T-helper 9 cell (primary cell): ENCODE data around the gene DHCR24.

Experiments used
- DNase-seq: peaks from one replicate; pipeline ENCODE4 v3.0.0-alpha.2; 2020

The DHCR24 gene

GRCh38 chr1:54864460-54865208, 22.4 kb downstream of the DHCR24 start:
- DNase-seq = no peak

- DNase-seq = no peak
Observed at GRCh38 chr1:54863267-54863665, 23.7 kb downstream of the DHCR24 start.

GRCh38 chr1:54861070-54861761, 25.8 kb downstream of the DHCR24 start:
- DNase-seq = no peak

- no peak for DNase-seq
Observed at GRCh38 chr1:54859700-54860391, 27.1 kb downstream of the DHCR24 start.

- DNase-seq = no peak
Observed at GRCh38 chr1:54857746-54858561, 29.0 kb downstream of the DHCR24 start.

- no peak for DNase-seq
Observed at GRCh38 chr1:54857141-54857540, 29.9 kb downstream of the DHCR24 start.

GRCh38 chr1:54854381-54855020, 32.5 kb downstream of the DHCR24 start:
- DNase-seq = no peak

- no peak for DNase-seq
Observed at GRCh38 chr1:54853793-54854370, 33.1 kb downstream of the DHCR24 start.

GRCh38 chr1:54853096-54853792, 33.8 kb downstream of the DHCR24 start:
- no peak for DNase-seq

- no peak for DNase-seq
Observed at GRCh38 chr1:54851936-54852524, 35.0 kb downstream of the DHCR24 start.

GRCh38 chr1:54851406-54851805, 35.6 kb downstream of the DHCR24 start:
- no peak for DNase-seq

- DNase-seq = no peak
Observed at GRCh38 chr1:54850737-54851136, 36.3 kb downstream of the DHCR24 start.

- no peak for DNase-seq
Observed at GRCh38 chr1:54850069-54850730, 36.8 kb downstream of the DHCR24 start.

GRCh38 chr1:54849219-54850068, 37.6 kb downstream of the DHCR24 start:
- DNase-seq = no peak

- no peak for DNase-seq
Observed at GRCh38 chr1:54848134-54848948, 38.7 kb downstream of the DHCR24 start.

GRCh38 chr1:54846716-54847284, 40.2 kb downstream of the DHCR24 start:
- no peak for DNase-seq

GRCh38 chr1:54846301-54846700, 40.7 kb downstream of the DHCR24 start:
- DNase-seq = no peak

GRCh38 chr1:54845772-54846171, 41.2 kb downstream of the DHCR24 start:
- no peak for DNase-seq
